GM19463 (cell line): ENCODE results near the gene LCTL.
"Not testable (repeated sequence)": the region's sequence is repeated elsewhere in the genome, so short reads cannot be mapped to it uniquely, and the experiment has no call there.

Source experiments
- ATAC-seq: cut with Tn5 transposase; IDR thresholded peaks from one replicate; pipeline ENCODE4 v1.9.1; 2021; ENCODE audit warnings: mild to moderate bottlenecking, moderate library complexity; ENCODE audit not compliant: unreplicated experiment

LCTL gene

DNA sequence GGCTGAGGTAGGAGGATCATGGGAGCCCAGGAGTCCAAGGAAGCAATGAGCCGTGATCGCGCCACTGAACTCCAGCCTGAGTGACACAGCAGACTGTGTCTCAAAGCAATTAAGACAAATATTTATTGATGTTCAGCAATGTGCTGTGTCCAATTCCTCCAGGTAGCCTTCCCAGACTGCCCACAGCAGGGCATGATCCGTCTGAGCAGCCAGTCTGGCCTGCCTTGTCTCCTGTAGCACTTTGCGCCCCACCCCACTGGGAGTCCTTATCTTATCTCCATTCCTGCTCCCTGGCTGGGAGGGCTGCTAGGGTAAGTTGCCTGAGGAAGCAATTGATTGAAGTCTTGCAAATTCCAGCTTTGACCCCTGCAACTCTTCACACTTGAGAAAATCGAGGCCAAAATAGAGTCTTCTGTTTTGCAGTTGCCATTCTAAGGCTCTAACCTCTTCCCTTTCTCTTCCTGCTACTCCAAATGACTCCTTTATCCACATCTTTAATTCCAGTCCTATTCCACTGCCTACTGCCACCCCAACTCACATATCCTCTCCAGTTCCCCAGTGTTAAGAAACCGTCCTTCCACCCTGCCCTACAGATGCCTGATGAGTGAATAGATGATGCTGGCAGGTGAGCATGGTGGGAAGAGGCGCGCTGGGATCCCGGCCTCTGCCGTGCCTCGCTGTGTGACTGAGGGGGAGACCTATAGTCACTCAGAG lies 26.9 kb upstream of the LCTL start:
- ATAC-seq: no peak

DNA sequence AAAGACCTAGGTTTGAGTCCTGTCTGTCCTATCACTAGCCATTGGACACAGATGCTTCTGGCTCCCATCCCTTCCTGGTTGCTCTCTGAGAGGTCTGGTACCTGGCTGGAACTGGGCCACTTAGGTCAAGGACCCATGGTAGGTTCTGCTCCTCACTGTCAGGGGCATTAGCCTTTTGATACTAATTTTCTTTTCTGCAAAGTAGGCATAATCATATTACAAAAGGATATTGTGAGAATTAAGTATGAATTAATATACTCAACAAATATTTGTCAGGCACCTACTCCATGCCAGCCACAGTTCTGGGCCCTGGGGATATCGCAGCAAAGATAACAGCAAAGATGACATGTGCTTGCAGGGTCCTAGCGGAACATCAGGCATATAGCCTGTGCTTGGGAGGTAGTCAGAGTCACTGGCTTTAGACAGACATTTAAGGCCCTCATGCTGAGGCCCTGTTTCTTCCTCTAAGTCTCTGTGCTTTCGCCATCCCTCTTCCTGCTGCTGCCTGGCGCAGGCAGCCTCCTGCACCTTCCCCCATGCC lies 25.6 kb upstream of the LCTL start:
- no peak for ATAC-seq

DNA sequence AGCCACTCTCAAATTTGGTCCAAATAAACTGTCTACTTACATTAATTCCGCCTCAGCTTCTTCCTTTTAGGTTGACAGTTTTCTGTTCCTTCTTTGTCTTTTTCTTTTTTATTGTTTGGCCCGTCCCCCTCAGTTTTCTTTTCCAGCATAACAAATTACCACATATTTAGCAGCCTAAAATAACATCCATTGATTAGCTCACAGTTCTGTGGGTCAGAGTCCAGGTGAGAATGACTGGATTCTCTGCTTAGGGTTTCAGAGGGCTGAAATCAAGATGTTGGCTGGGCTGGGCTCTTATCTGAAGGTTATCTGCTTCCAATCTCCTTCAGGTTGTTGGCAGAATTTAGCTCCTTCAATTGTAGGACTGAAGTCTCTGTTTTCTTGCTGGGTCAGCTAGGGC lies 24.6 kb upstream of the LCTL start:
- no peak for ATAC-seq

DNA sequence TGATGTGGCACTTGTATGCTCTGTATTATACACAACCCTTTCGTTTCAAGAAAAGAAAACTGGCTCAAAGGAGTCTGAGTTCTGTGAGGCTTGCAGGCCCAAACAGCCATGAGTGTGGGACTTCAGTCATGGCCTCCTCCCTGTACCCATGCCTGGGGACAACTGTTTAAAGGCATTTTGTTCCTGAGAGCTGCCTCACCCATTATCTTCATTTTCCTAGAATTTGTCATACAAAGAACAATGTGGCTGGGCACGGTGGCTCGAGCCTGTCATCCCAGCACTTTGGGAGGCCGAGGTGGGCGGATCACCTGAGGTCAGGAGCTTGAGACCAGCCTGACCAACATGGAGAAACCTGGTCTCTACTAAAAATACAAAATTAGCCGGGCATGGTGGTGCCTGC lies 23.6 kb upstream of the LCTL start:
- not testable (repeated sequence) for ATAC-seq

DNA sequence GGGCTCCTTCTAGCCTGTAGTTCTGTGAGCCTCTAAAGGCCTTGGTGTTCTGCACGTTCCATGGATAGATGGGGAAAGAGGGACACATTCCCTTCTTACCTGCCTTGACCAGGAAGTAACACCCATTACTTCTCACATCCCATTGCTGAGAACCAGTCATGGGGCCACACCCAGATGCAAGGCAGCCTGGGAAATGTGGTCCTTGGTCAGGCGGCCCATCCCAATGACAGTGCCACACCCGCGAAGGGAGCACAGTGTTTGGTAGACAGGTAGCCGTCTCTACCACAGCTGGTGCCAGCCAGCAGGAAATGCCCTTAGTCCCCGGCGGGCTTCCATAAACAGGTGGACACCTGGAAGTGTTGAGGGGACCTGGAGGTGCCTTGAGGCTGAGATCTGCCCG lies 23.2 kb upstream of the LCTL start:
- ATAC-seq: no peak

DNA sequence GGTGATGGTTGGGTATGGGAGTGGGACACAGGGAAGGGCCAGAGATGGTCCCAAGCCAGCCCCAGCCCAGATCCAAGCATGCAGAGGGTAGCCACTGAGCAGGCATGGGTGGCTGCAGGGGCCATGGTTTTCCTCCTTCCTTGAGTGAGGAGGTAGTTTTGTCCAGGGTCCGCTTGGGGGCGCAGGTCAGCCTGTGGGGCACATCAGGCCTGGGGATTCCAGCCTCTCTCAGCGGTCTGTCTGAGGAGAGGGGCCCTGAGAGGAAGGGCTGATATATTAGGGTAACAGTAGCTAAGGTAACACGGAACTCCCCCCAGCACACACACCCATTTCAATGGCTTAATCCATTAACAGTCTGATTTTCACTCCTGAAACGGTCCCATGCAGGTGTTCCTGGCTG lies 22.7 kb upstream of the LCTL start:
- ATAC-seq: no peak

DNA sequence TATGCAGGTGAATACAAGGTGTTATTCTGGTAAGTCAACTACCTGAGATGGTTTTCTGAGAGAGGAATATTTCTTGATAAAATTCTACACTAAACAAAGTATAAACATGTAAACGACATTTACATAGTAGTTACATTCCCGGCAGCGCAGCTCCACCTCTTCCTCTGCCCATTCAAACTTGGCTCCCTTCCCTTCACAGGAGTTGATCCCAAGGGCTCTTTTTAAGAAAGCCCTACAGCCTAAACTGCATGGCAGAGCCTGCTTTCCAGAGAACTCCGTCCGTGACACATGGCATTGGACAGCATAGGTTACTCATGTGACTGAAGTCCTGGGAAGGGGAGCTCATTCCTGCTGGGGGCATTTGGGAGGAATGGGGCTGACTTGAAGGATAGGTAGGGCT lies 22.0 kb upstream of the LCTL start:
- ATAC-seq: no peak

DNA sequence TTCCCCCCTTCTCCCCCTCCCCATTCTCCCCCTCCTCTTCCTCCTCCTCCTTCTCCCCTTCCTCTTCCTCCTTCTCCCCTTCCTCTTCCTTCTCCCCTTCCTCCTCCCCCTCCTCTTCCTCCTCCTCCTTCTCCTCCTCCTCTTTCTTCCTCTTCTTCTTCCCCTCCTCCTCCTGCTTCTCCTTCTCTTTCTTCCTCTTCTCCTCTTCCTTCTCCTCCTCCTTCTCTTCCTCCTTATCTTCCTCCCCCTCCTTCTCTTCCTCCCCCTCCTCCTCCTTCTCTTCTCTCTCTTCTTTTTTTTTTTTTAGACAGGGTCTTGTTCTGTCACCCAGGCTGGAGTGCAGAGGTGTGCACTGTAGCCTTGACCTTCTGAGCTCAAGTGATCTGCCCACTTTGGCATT lies 21.2 kb upstream of the LCTL start:
- ATAC-seq: no peak

DNA sequence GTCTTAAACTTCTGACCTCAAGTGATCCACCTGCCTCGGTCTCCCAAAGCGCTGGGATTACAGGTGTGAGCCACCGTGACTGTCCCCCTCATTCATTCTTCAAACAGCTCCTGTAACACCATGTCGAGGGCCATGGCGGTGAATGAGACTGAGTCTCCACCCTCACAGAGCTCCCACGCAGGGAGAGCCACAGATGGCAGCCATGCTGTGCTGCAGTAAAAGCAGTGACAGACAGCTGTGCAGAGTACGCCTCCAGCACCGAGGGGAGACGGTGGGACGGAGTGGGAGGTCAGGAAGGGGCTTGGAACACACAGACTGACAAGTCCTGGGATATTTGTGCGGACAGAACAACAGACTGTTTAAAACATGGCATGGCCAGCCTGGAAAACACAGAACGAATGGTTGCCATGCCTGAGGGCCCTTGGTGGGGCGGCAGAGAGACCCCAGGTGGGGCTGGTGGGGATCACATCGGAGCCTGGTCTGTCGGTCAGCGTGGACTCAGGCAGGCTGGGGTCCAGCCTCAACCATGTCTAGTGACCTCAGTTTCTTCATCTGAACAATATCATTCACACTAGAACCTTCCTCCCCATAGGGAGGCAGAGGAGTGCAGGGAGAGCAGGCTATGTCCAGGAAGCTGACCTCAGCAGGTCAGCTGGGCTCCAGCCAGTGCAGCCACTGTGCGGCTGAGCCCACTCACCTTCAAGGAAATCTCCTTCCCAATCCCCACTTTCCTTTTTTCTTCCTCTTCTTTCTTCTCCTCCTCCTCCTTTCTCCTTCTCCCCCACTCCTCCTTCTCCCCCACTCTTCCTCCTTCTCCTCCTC lies 20.6 kb upstream of the LCTL start:
- ATAC-seq: no peak

DNA sequence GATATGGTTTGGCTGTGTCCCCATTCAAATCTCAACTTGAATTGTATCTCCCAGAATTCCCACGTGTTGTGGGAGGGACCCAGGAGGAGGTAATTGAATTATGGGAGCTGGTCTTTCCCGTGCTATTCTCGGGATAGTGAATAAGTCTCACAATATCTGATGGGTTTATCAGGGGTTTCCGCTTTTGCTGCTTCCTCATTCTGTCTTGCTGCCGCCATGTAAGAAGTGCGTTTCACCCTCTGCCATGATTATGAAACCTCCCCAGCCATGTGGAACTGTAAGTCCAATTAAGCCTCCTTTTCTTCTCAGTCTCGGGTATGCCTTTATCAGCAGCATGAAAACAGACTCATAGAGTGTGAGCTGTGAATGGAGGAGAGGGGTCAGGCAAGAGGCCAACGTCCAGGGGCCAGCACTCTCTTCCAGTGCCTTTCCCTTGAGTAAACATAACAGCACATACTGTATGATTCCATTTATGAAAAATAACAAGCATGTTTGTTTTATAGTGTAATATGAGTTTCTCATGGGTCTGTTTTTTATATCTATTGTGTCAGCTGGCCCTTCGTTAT lies 16.3 kb upstream of the LCTL start:
- ATAC-seq: no peak

DNA sequence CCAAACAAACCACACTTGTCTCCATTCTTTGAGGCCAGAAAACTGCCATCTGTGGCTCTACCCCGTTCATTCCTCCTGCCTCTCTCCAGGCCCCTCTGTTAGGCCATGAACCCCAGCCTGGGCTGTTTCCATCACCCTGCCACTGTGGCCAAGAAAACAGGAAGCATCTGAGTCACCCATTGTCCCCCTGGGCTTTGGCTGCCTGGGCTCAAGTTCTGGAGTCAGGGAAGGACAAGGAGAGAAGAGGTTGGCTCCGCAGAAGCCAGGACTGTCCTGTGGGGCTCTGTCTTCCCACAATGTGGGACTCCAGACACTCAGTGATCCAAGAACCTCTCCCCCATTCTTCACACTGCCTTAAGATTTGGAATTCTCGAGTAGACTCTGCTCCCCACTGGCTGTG lies 14.8 kb upstream of the LCTL start:
- ATAC-seq: no peak

DNA sequence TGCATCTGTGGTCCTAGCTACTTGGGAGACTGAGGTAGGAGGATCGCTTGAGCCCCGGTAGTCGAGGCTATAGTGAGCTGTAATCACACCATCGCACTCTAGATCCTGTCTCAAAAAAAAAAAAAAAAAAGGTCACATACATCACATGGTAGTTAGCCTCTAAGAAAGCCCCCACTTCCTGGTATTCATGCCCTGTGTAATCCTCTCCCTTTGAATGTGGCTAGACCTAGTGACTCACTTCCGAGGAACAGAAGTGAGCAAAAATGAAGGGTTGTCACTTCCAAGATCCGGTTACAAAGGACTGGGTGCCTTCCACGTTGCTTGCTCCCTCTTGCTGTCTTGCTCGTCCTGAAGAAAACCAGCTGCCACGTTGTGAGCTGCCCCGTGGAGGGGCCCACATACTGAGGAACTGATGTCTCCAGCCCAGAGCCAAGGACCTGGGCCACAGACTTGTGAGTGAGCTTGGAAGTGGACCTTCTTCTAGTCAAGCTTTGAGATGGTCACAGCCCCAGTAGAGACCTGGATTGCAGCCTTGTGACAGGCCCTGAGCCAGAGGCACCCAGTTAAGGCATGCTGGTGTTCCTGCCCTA lies 12.6 kb upstream of the LCTL start:
- ATAC-seq: no peak

DNA sequence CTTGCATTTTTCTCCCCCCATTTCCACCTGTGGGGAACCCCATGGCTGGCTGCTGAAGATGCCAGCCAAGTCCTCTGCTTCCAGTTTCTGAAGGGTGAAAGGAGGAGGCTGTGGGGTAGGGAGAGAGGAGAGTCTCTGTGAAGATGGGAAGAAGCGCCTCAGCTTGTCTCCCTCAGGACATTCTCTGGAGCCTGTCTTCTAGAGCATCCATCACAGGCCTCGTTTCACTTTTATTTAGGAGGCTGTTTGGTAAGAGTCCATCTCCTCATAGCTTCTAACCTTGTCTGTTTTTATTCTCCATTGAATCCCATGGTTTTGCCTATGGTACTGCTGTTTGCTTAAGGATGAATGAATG lies 8.8 kb upstream of the LCTL start:
- ATAC-seq: no peak

DNA sequence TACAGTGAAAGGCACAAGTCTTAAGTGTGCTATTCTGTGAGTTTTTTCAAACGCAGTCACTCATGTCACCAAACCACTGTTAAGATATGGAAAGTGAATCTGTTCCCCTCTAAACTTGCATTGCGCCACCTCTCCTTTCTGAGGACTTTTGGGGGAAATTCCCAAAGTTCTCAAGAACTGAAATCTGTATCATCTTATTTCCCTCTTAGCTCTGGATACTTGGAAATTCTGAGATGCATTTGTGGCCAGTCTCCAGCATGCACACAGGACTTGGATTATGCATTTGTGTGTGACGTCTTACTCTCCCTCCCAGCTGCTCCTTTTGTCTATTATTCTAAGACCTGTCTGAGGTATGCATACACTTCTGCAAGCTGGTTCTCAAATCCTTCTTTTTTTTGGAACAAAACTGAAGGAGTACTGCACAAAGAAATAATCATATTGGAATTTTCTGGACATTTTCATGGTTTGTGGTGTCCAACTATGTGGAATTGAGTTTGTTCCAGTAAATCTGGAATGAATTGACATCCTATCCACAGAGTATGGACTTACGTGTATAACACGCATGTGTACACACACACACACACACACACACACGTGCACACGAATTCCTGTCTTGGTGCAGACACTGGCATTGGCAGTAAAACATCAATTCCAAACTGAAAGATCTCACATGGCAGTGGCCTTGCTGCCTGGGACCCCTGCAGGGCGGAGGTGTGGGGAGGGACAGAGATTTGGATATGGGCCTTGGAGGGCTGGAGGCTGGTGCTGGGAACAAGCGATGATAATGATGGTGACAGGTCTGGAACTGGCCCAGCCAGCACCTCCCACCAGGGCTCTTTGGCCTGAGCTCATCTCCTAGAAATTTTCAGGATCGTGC lies 8.2 kb upstream of the LCTL start:
- no peak for ATAC-seq

DNA sequence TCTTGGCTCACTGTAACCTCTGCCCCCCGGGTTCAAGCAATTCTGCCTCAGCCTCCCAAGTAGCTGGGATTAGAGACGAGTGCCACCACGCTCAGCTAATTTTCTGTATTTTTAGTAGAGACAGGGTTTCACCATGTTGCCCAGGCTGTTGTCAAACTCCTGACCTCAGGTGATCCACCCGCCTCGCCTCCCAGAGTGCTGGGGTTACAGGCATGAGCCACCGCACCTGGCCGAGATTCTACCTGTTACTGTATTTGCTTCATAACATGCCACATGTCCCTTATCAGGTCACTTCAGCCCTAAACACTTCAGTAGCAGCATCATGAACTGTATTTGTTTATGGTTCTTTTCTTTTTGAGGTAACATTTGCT lies 7.5 kb upstream of the LCTL start:
- no peak for ATAC-seq

DNA sequence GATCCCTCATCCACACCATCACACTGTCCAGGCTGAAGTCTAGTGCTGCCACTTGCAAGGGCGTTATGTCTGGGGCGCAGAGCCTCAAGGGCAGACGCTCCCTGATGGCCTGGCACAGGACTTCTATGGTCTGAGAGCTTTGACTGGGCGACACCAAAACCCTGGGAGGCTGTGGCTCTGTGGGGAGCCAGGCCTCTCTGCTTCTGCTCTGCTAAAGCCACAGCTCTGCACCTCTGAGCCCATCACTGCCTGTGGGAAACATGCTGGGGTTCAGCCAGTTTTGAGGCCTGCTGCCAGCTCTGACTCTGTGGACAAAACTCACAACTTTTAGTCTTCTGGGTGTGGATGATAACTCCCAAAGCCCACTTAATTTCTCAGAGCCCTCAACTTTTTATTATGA lies 6.3 kb upstream of the LCTL start:
- no peak for ATAC-seq

DNA sequence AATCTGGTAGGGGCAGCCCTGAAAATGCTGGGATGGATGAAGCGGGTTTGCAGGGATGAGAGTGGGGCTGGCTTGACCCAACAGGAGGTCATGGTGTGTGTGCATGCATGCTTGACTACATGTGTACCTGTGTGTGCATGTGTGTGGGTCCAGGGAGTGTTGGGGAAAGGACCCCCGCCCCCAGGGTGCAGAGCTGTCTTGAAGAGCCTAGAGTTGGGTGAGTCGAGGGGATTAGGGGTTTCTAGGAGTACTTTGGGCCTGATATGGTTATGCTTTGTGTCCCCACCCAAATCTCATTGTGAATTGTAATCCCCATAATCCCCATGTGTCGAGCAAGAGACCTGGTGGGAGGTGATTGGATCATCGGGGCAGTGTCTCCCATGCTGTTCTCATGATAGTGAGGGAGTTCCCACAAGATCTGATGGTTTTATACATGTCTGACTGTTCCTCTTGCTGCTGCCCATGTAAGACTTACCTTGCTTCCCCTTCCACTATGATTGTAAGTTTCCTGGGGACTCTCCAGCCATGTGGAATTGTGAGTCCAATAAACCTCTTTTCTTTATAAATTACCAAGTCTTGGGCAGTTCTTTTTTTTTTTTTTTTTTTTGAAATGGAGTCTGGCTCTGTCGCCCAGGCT lies 5.2 kb upstream of the LCTL start:
- no peak for ATAC-seq

DNA sequence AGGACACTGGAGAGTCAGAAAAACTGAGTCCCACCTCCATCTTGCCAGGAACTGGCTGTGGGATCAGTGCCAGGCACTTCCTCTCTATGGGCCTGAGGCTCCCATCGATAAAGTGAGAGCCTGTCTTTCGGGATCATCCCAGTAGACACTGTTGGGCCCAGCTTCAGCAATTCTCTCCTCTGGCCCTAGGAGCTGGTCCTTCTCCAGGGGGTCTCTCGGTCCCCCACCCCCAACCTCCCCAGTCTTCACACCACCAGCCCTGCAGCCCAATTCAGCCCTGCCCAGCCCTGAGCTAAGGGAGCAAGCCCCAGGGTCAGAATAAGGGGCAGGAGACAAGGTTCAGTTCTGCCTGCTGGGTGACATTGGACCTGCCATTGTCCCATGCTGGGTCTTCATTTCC lies 4.5 kb upstream of the LCTL start:
- ATAC-seq: no peak

DNA sequence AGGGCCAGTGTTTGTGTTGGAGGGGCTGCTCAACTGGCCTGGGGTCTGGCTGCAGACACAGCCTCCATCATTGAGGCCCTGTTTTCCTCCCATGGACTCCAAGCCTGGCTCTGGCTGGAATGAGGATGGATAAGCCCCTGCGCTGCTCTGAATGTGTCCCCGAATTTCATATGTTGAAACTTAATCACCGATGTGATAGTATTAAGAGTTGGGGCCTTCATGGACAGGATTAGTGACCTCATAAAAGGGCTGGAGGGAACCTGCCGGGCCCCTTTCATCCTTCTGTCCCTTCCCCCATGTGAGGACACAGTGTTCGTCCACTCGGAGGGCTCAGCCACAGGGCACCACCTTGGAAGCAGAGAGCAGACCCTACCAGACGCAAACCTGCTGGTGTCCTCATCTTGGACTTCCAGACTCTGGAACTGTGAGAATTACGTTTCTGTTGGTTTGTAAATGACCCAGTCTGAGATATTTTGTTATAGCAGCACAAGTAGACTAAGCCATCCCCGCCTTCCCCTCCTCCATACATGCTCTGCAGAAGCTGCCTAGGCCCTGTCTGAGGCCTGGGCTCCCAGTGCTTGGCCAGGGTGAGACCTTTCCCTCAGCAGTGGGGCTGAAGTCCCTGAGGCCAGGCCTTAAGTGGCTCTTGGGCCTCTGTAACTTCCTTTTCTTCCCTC lies 3.8 kb upstream of the LCTL start:
- ATAC-seq: no peak

DNA sequence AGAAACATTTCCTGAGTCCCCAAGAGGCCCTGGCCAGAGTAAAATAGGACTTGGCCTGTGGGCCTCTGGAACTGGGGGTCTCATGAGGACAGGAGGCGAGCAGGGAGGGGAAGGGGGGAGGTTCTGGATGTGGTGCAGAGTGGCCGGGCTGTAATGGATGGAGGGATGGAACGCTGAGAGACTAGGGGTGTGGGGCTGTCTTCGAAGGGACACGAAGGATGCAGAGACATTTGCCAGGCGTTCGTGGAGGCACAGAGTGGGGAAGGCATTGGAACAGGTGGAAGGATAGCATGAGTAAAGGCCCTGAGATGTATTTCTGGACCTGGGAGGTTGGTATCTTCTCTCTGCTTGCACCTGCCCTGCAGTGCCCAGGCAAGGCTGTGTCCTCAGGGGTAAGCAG lies 2.1 kb upstream of the LCTL start:
- no peak for ATAC-seq
